ENCODE measurements around the gene ALDH4A1. TPM values are rescaled to one million over a fixed set of nuclear protein-coding genes. Genes with fewer than 3 reads are reported as not detected.

Gene ALDH4A1
- total and polyA plus RNA-seq, 9 of the 15 experiments (the other 6 are each of a cell fraction or from before 2014, with no cell fraction given), result 0.27 to 31.4 (median 16.6) TPM

- peak; percentile 71; the same call in 1 of the 2 replicates for TF ChIP-seq FOXP1 (CRISPR knock-in tag; IDR thresholded peaks at IDR 0.05)
- TF ChIP-seq SMC3 (conservative IDR thresholded peaks at IDR 0.05; ENCODE audit: insufficient read depth, low read depth, low read length), result no peak
- no peak for TF ChIP-seq ZNF699 (CRISPR knock-in tag; IDR thresholded peaks at IDR 0.05; ENCODE audit: insufficient replicate concordance)
- TF ChIP-seq, protein P1, sequence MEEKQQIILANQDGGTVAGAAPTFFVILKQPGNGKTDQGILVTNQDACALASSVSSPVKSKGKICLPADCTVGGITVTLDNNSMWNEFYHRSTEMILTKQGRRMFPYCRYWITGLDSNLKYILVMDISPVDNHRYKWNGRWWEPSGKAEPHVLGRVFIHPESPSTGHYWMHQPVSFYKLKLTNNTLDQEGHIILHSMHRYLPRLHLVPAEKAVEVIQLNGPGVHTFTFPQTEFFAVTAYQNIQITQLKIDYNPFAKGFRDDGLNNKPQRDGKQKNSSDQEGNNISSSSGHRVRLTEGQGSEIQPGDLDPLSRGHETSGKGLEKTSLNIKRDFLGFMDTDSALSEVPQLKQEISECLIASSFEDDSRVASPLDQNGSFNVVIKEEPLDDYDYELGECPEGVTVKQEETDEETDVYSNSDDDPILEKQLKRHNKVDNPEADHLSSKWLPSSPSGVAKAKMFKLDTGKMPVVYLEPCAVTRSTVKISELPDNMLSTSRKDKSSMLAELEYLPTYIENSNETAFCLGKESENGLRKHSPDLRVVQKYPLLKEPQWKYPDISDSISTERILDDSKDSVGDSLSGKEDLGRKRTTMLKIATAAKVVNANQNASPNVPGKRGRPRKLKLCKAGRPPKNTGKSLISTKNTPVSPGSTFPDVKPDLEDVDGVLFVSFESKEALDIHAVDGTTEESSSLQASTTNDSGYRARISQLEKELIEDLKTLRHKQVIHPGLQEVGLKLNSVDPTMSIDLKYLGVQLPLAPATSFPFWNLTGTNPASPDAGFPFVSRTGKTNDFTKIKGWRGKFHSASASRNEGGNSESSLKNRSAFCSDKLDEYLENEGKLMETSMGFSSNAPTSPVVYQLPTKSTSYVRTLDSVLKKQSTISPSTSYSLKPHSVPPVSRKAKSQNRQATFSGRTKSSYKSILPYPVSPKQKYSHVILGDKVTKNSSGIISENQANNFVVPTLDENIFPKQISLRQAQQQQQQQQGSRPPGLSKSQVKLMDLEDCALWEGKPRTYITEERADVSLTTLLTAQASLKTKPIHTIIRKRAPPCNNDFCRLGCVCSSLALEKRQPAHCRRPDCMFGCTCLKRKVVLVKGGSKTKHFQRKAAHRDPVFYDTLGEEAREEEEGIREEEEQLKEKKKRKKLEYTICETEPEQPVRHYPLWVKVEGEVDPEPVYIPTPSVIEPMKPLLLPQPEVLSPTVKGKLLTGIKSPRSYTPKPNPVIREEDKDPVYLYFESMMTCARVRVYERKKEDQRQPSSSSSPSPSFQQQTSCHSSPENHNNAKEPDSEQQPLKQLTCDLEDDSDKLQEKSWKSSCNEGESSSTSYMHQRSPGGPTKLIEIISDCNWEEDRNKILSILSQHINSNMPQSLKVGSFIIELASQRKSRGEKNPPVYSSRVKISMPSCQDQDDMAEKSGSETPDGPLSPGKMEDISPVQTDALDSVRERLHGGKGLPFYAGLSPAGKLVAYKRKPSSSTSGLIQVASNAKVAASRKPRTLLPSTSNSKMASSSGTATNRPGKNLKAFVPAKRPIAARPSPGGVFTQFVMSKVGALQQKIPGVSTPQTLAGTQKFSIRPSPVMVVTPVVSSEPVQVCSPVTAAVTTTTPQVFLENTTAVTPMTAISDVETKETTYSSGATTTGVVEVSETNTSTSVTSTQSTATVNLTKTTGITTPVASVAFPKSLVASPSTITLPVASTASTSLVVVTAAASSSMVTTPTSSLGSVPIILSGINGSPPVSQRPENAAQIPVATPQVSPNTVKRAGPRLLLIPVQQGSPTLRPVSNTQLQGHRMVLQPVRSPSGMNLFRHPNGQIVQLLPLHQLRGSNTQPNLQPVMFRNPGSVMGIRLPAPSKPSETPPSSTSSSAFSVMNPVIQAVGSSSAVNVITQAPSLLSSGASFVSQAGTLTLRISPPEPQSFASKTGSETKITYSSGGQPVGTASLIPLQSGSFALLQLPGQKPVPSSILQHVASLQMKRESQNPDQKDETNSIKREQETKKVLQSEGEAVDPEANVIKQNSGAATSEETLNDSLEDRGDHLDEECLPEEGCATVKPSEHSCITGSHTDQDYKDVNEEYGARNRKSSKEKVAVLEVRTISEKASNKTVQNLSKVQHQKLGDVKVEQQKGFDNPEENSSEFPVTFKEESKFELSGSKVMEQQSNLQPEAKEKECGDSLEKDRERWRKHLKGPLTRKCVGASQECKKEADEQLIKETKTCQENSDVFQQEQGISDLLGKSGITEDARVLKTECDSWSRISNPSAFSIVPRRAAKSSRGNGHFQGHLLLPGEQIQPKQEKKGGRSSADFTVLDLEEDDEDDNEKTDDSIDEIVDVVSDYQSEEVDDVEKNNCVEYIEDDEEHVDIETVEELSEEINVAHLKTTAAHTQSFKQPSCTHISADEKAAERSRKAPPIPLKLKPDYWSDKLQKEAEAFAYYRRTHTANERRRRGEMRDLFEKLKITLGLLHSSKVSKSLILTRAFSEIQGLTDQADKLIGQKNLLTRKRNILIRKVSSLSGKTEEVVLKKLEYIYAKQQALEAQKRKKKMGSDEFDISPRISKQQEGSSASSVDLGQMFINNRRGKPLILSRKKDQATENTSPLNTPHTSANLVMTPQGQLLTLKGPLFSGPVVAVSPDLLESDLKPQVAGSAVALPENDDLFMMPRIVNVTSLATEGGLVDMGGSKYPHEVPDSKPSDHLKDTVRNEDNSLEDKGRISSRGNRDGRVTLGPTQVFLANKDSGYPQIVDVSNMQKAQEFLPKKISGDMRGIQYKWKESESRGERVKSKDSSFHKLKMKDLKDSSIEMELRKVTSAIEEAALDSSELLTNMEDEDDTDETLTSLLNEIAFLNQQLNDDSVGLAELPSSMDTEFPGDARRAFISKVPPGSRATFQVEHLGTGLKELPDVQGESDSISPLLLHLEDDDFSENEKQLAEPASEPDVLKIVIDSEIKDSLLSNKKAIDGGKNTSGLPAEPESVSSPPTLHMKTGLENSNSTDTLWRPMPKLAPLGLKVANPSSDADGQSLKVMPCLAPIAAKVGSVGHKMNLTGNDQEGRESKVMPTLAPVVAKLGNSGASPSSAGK (IDR thresholded peaks at IDR 0.05), result peak; percentile 62
- TF ChIP-seq RNF219 (CRISPR knock-in tag; IDR thresholded peaks at IDR 0.05), result no peak
- TF ChIP-seq SRSF7 (optimal IDR thresholded peaks at IDR 0.05; ENCODE audit: low read depth, low read length), result no peak
- TF ChIP-seq SMARCA5 (IDR thresholded peaks at IDR 0.05), result 0 out of 2 replicates have a peak, but pooled peaks have one; percentile 48
- TF ChIP-seq, protein P2, sequence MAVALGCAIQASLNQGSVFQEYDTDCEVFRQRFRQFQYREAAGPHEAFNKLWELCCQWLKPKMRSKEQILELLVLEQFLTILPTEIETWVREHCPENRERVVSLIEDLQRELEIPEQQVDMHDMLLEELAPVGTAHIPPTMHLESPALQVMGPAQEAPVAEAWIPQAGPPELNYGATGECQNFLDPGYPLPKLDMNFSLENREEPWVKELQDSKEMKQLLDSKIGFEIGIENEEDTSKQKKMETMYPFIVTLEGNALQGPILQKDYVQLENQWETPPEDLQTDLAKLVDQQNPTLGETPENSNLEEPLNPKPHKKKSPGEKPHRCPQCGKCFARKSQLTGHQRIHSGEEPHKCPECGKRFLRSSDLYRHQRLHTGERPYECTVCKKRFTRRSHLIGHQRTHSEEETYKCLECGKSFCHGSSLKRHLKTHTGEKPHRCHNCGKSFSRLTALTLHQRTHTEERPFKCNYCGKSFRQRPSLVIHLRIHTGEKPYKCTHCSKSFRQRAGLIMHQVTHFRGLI (CRISPR knock-in tag; IDR thresholded peaks at IDR 0.05), result no peak
- no peak for TF ChIP-seq ZNF140 (CRISPR knock-in tag; IDR thresholded peaks at IDR 0.05)
- peak; percentile 44 for TF ChIP-seq NUFIP1 (IDR thresholded peaks at IDR 0.05; ENCODE audit: partially characterized antibody)
Measured at GRCh38 chr1:18908911-18909771, 6.8 kb upstream of the ALDH4A1 start (continued).
